GOT3 (cell line): ENCODE measurements around the gene IPMK.
"Not testable (repeated sequence)": the region's sequence is repeated elsewhere in the genome, so short reads cannot be mapped to it uniquely, and the experiment has no call there.

Experiments used
- DNase-seq: peaks from one replicate; lab custom pipeline; 2025; ENCODE audit warnings: mixed read lengths; lab: John Stamatoyannopoulos, UW

Gene IPMK

GRCh38 chr10:58220769-58221451 is 46.8 kb downstream of the IPMK start:
- no peak for DNase-seq

- DNase-seq, result no peak
These were observed 47.8 kb downstream of the IPMK start for GRCh38 chr10:58219875-58220274.

GRCh38 chr10:58217612-58218011 is 50.1 kb downstream of the IPMK start:
- DNase-seq, result no peak

GRCh38 chr10:58212622-58213021 is 55.1 kb downstream of the IPMK start:
- no peak for DNase-seq

GRCh38 chr10:58210160-58210559 is 57.5 kb downstream of the IPMK start:
- DNase-seq, result no peak

GRCh38 chr10:58209669-58210068 is 58.0 kb downstream of the IPMK start:
- DNase-seq, result no peak

- DNase-seq, result no peak
These were observed 61.4 kb downstream of the IPMK start for GRCh38 chr10:58206251-58206650.

- no peak for DNase-seq
These were observed 66.0 kb downstream of the IPMK start for GRCh38 chr10:58201704-58202103.

GRCh38 chr10:58189269-58189668 is 78.4 kb downstream of the IPMK start:
- DNase-seq, result no peak

GRCh38 chr10:58184120-58184670 is 83.5 kb downstream of the IPMK start:
- DNase-seq, result no peak

GRCh38 chr10:58180666-58181065 is 87.0 kb downstream of the IPMK start:
- DNase-seq, result no peak

- DNase-seq, result no peak
These were observed 88.5 kb downstream of the IPMK start for GRCh38 chr10:58179238-58179637.

GRCh38 chr10:58178811-58179210 is 88.9 kb downstream of the IPMK start:
- no peak for DNase-seq

- DNase-seq, result no peak
These were observed 90.2 kb downstream of the IPMK start for GRCh38 chr10:58177362-58177947.

GRCh38 chr10:58175990-58176900 is 91.4 kb downstream of the IPMK start:
- DNase-seq, result no peak

GRCh38 chr10:58174831-58175230 is 92.9 kb downstream of the IPMK start:
- no peak for DNase-seq

GRCh38 chr10:58173391-58173790 is 94.3 kb downstream of the IPMK start:
- no peak for DNase-seq

GRCh38 chr10:58171146-58171545 is 96.5 kb downstream of the IPMK start:
- no peak for DNase-seq

- no peak for DNase-seq
These were observed 103.2 kb downstream of the IPMK start for GRCh38 chr10:58164517-58164916.

- no peak for DNase-seq
These were observed 108.9 kb downstream of the IPMK start for GRCh38 chr10:58158806-58159205.

GRCh38 chr10:58157076-58157766 is 110.5 kb downstream of the IPMK start:
- peak; percentile 41 for DNase-seq

- DNase-seq, result not testable (repeated sequence)
These were observed 111.8 kb downstream of the IPMK start for GRCh38 chr10:58155941-58156340.
